WERI-Rb-1 (cell line): ENCODE results near the gene APLF.
"Not testable (repeated sequence)": the region's sequence is repeated elsewhere in the genome, so short reads cannot be mapped to it uniquely, and the experiment has no call there.

Source experiments
- DNase-seq: peaks from one replicate; pipeline ENCODE4 v3.0.0-alpha.2; 2020
- H3K27ac ChIP-seq: fragments of 250-450 bp; sonication (Bioruptor Pico); 2 replicates; pipeline ENCODE4 v1.5.1; 2020; ENCODE audit warnings: mild to moderate bottlenecking, moderate library complexity
- H3K27me3 ChIP-seq: fragments of 250-450 bp; sonication (Bioruptor Pico); 2 replicates; pipeline ENCODE4 v1.5.1; 2021; ENCODE audit warnings: mild to moderate bottlenecking, low read depth, moderate library complexity; ENCODE audit not compliant: insufficient read depth, severe bottlenecking
- H3K36me3 ChIP-seq: fragments of 250-450 bp; sonication (Bioruptor Pico); 2 replicates; pipeline ENCODE4 v1.5.1; 2020; ENCODE audit warnings: mild to moderate bottlenecking, moderate library complexity
- H3K4me3 ChIP-seq: 2 replicates; pipeline ENCODE4 v1.5.1; 2011; ENCODE audit warnings: low read depth, mild to moderate bottlenecking, control low read depth, low read length
- H3K9me3 ChIP-seq: fragments of 250-450 bp; sonication (Bioruptor Pico); 2 replicates; pipeline ENCODE4 v1.5.1; 2021; ENCODE audit warnings: mild to moderate bottlenecking, moderate library complexity; ENCODE audit not compliant: severe bottlenecking
- CTCF ChIP-seq: IDR thresholded peaks from 2 replicates; pipeline ENCODE4 v1.5.1; 2011; ENCODE audit warnings: low read depth, mild to moderate bottlenecking, control low read depth, inconsistent platforms, low read length

APLF gene

GRCh38 chr2:68516051-68516955, 48.9 kb downstream of the APLF start:
- H3K27ac ChIP-seq: no peak overlapping the region
- H3K9me3 ChIP-seq: no peaks in the 10 kb centered on the region
- DNase-seq: no peak
- H3K4me3 ChIP-seq: no peak overlapping the region
- H3K27me3 ChIP-seq: no peaks in the 10 kb centered on the region
- H3K36me3 ChIP-seq: no peaks in the 10 kb centered on the region
- TF ChIP-seq CTCF: no peak

GRCh38 chr2:68519236-68519635, 51.9 kb downstream of the APLF start:
- Histone ChIP-seq H3K4me3 (no peak overlapping the region), H3K9me3 (no peaks in the 10 kb centered on the region), H3K36me3 (no peaks in the 10 kb centered on the region), H3K27ac (no peak overlapping the region), H3K27me3 (no peaks in the 10 kb centered on the region)
- no peak for TF ChIP-seq CTCF
- no peak for DNase-seq

GRCh38 chr2:68521037-68521436, 53.7 kb downstream of the APLF start:
- DNase-seq: no peak
- Histone ChIP-seq H3K27me3 (no peaks in the 10 kb centered on the region), H3K36me3 (no peaks in the 10 kb centered on the region), H3K27ac (no peak overlapping the region), H3K9me3 (no peaks in the 10 kb centered on the region), H3K4me3 (no peak overlapping the region)
- TF ChIP-seq CTCF: no peak

- H3K27me3 ChIP-seq, DNase-seq, H3K4me3 ChIP-seq, H3K9me3 ChIP-seq, H3K27ac ChIP-seq, H3K36me3 ChIP-seq: not testable (repeated sequence)
These were observed 59.6 kb downstream of the APLF start for GRCh38 chr2:68526943-68527342.

- H3K9me3 ChIP-seq, H3K27ac ChIP-seq, DNase-seq, H3K36me3 ChIP-seq, H3K4me3 ChIP-seq, H3K27me3 ChIP-seq: not testable (repeated sequence)
These were observed 60.1 kb downstream of the APLF start for GRCh38 chr2:68527343-68528081.

GRCh38 chr2:68529156-68529555, 61.8 kb downstream of the APLF start:
- H3K36me3 ChIP-seq, H3K27ac ChIP-seq, DNase-seq, H3K4me3 ChIP-seq, H3K9me3 ChIP-seq, H3K27me3 ChIP-seq: not testable (repeated sequence)

- not testable (repeated sequence) for H3K36me3 ChIP-seq, H3K27me3 ChIP-seq, DNase-seq, H3K4me3 ChIP-seq, H3K27ac ChIP-seq, H3K9me3 ChIP-seq
These were observed 62.3 kb downstream of the APLF start for GRCh38 chr2:68529651-68530050.
